Mammary epithelial cell (primary cell): ENCODE measurements around the gene AUH.

Experiments used
- CTCF ChIP-seq, 2 donors: IDR thresholded peaks in 1 of 2; conservative IDR thresholded peaks in 1 of 2; 2 replicates each; pipeline ENCODE4 v1.5.1; 2011 to 2012; ENCODE audit warnings: inconsistent platforms in 2 of 2, low read length in 2 of 2, mild to moderate bottlenecking in 2 of 2, control low read depth in 1 of 2, low read depth in 1 of 2; ENCODE audit not compliant: insufficient read depth in 1 of 2; ENCODE audit errors: extremely low read depth in 1 of 2
- EZH2 ChIP-seq: IDR thresholded peaks from 2 replicates; pipeline ENCODE4 v1.6.1; 2012; ENCODE audit warnings: low read length, inconsistent platforms, borderline replicate concordance

- TF ChIP-seq CTCF (conservative IDR thresholded peaks at IDR 0.05 in 1 of 2, IDR thresholded peaks at IDR 0.05 in 1 of 2; ENCODE audit: extremely low read depth in 1 of 2, insufficient read depth in 1 of 2, low read depth in 1 of 2, low read length in 2 of 2), result no peak
- no peak for TF ChIP-seq EZH2
Observed at GRCh38 chr9:91332546-91333231, 29.0 kb downstream of the AUH start.
